ENCODE measurements around the gene STEEP1.

DNA sequence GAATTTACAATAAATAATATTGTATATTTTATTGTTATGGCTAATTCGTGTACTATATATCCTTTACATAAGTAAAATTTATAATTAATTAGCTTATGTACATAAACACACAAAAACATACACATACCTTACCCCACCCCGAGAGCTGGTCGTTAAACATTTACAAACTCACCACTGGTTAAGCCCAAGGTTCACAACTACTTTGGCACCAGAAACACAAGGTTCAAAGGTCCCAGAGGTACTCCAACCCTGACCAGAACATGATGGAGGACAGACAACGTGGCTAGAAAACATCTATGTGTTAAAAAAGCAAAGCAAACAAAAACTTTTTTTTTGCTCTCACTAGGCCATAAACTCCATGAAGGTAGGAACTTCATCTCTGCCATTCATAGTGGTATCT lies 59.3 kb downstream of the STEEP1 start:
- TF ChIP-seq, protein P1, sequence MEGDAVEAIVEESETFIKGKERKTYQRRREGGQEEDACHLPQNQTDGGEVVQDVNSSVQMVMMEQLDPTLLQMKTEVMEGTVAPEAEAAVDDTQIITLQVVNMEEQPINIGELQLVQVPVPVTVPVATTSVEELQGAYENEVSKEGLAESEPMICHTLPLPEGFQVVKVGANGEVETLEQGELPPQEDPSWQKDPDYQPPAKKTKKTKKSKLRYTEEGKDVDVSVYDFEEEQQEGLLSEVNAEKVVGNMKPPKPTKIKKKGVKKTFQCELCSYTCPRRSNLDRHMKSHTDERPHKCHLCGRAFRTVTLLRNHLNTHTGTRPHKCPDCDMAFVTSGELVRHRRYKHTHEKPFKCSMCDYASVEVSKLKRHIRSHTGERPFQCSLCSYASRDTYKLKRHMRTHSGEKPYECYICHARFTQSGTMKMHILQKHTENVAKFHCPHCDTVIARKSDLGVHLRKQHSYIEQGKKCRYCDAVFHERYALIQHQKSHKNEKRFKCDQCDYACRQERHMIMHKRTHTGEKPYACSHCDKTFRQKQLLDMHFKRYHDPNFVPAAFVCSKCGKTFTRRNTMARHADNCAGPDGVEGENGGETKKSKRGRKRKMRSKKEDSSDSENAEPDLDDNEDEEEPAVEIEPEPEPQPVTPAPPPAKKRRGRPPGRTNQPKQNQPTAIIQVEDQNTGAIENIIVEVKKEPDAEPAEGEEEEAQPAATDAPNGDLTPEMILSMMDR (IDR thresholded peaks at IDR 0.05) = no peak
- TF ChIP-seq POLR2A (IDR thresholded peaks at IDR 0.05) = no peak
